Raji (cell line): ENCODE results near the gene INS.

Source experiments
- POLR2A ChIP-seq: IDR thresholded peaks from 2 replicates; pipeline ENCODE4 v1.6.1; 2011; ENCODE audit warnings: low read depth, low read length, control low read depth; ENCODE audit not compliant: insufficient read depth

Gene INS

GRCh38 chr11:2176389-2176900, 15.4 kb upstream of the INS start:
- TF ChIP-seq POLR2A: no peak

- TF ChIP-seq POLR2A: no peak
Observed at GRCh38 chr11:2175659-2176058, 14.7 kb upstream of the INS start.

- TF ChIP-seq POLR2A: no peak
Observed at GRCh38 chr11:2174361-2174760, 13.4 kb upstream of the INS start.

GRCh38 chr11:2173761-2174160, 12.8 kb upstream of the INS start:
- no peak for TF ChIP-seq POLR2A

GRCh38 chr11:2173150-2173693, 12.2 kb upstream of the INS start:
- no peak for TF ChIP-seq POLR2A

- TF ChIP-seq POLR2A: no peak
Observed at GRCh38 chr11:2172676-2173075, 11.7 kb upstream of the INS start.

- no peak for TF ChIP-seq POLR2A
Observed at GRCh38 chr11:2171591-2172003, 10.6 kb upstream of the INS start, which contains the start of gene TH. Gene TH, minus strand, starts transcription at chr11:2171815. Its CDS starts 29 bp downstream, at chr11:2171786.

- no peak for TF ChIP-seq POLR2A
Observed at GRCh38 chr11:2169626-2170570, 8.9 kb upstream of the INS start.

- no peak for TF ChIP-seq POLR2A
Observed at GRCh38 chr11:2169005-2169378, 8.0 kb upstream of the INS start.

- TF ChIP-seq POLR2A: no peak
Observed at GRCh38 chr11:2168286-2169004, 7.4 kb upstream of the INS start.

- no peak for TF ChIP-seq POLR2A
Observed at GRCh38 chr11:2167141-2168045, 6.4 kb upstream of the INS start.

GRCh38 chr11:2166091-2166851, 5.3 kb upstream of the INS start:
- TF ChIP-seq POLR2A: no peak

GRCh38 chr11:2165571-2165970, 4.6 kb upstream of the INS start:
- no peak for TF ChIP-seq POLR2A
